ENCODE results near the gene SEC23IP. TPM values are rescaled to one million over a fixed set of nuclear protein-coding genes. Genes with fewer than 3 reads are reported as not detected.

The SEC23IP gene
- polyA plus RNA-seq, 3 donors: 11.5 to 43.8 (median 42.0) TPM

GRCh38 chr10:119970963-119971362, 78.4 kb downstream of the SEC23IP start:
- Mint-ChIP-seq H3K27me3 (ENCODE audit: low read depth in 3 of 3) (peaks cover 2 to 11% (median 8%) of the 10 kb centered on the region in 3 donors), H3K27ac (no peak overlapping the region), H3K4me3 (peak overlapping the region in 1 of 2 donors; percentile 49), H3K36me3 (no peaks in the 10 kb centered on the region), H3K9me3 (peaks cover 8 to 18% (median 14%) of the 10 kb centered on the region in 7 donors), H3K4me1 (peaks cover 3% of the 10 kb centered on the region)
- H3K79me2 ChIP-seq (ENCODE audit: insufficient read depth, low read length): no peaks in the 10 kb centered on the region
- peaks cover 5 to 10% of the 10 kb centered on the region in 2 donors for H3K9me3 ChIP-seq (replicated peaks in 1 of 2; ENCODE audit: control insufficient read depth in 1 of 2, insufficient read depth in 1 of 2, low read length in 2 of 2)
- no peak overlapping the region for H3K9ac ChIP-seq (ENCODE audit: insufficient read depth, low read length, poor library complexity, severe bottlenecking)
- DNase-seq: no peak
- H4K20me1 ChIP-seq (ENCODE audit: insufficient read depth, low read length): no peaks in the 10 kb centered on the region
- no peak for TF ChIP-seq CTCF (IDR thresholded peaks at IDR 0.05)
- H3K4me1 ChIP-seq (ENCODE audit: control insufficient read depth in 1 of 2, insufficient read depth in 2 of 2, low read length in 2 of 2): no peaks in the 10 kb centered on the region
- H3K4me3 ChIP-seq (replicated peaks in 1 of 3; ENCODE audit: low read depth in 2 of 3, low read length in 3 of 3): no peak overlapping the region
- no peak overlapping the region for H2AFZ ChIP-seq (ENCODE audit: insufficient read depth, low read depth, low read length, poor library complexity, severe bottlenecking)
- H3K27ac ChIP-seq (ENCODE audit: low read depth in 1 of 2, low read length in 2 of 2): no peak overlapping the region
- H3K27me3 ChIP-seq (ENCODE audit: control insufficient read depth in 2 of 2, insufficient read depth in 2 of 2, low read length in 2 of 2): no peaks in the 10 kb centered on the region
- intact Hi-C loops (cut with micrococcal nuclease): no loop called here
- H3K36me3 ChIP-seq (replicated peaks in 1 of 2; ENCODE audit: control insufficient read depth in 1 of 2, insufficient read depth in 2 of 2, low read length in 2 of 2): no peaks in the 10 kb centered on the region
- WGBS (ENCODE audit: insufficient coverage): no CpG with 5 or more reads among the region's 1 CpG
- H3K4me2 ChIP-seq (replicated peaks; ENCODE audit: extremely low read depth, low read length, poor library complexity, severe bottlenecking): no peak overlapping the region

GRCh38 chr10:119973281-119973680, 80.8 kb downstream of the SEC23IP start:
- Histone ChIP-seq H3K4me2 (replicated peaks; ENCODE audit: extremely low read depth, low read length, poor library complexity, severe bottlenecking) (no peak overlapping the region), H3K36me3 (replicated peaks in 1 of 2; ENCODE audit: control insufficient read depth in 1 of 2, insufficient read depth in 2 of 2, low read length in 2 of 2) (no peaks in the 10 kb centered on the region), H4K20me1 (ENCODE audit: insufficient read depth, low read length) (no peaks in the 10 kb centered on the region), H3K9me3 (replicated peaks in 1 of 2; ENCODE audit: control insufficient read depth in 1 of 2, insufficient read depth in 1 of 2, low read length in 2 of 2) (no peaks in the 10 kb centered on the region), H3K79me2 (ENCODE audit: insufficient read depth, low read length) (no peaks in the 10 kb centered on the region), H3K9ac (ENCODE audit: insufficient read depth, low read length, poor library complexity, severe bottlenecking) (no peak overlapping the region), H3K4me3 (replicated peaks in 1 of 3; ENCODE audit: low read depth in 2 of 3, low read length in 3 of 3) (no peak overlapping the region), H3K27ac (ENCODE audit: low read depth in 1 of 2, low read length in 2 of 2) (no peak overlapping the region), H3K27me3 (ENCODE audit: control insufficient read depth in 2 of 2, insufficient read depth in 2 of 2, low read length in 2 of 2) (no peaks in the 10 kb centered on the region), H2AFZ (ENCODE audit: insufficient read depth, low read depth, low read length, poor library complexity, severe bottlenecking) (no peak overlapping the region), H3K4me1 (ENCODE audit: control insufficient read depth in 1 of 2, insufficient read depth in 2 of 2, low read length in 2 of 2) (peaks cover 5% of the 10 kb centered on the region in 2 donors)
- WGBS (ENCODE audit: insufficient coverage): 80% methylated on average over 5 of the region's 5 CpGs
- no peak for TF ChIP-seq CTCF (IDR thresholded peaks at IDR 0.05)
- Mint-ChIP-seq H3K27me3 (ENCODE audit: low read depth in 3 of 3) (peaks cover 8 to 13% (median 10%) of the 10 kb centered on the region in 3 donors), H3K36me3 (no peaks in the 10 kb centered on the region), H3K4me3 (no peak overlapping the region), H3K4me1 (peaks cover 12% of the 10 kb centered on the region), H3K9me3 (peaks cover 0 to 10% (median 0%) of the 10 kb centered on the region in 7 donors), H3K27ac (peak overlapping the region in 1 of 7 donors; percentile 71)
- no peak for DNase-seq
- intact Hi-C loops (cut with micrococcal nuclease): no loop called here
